NCI-H1694 (cell line): ENCODE data around the gene SLC25A33.
"Not testable (repeated sequence)": the region's sequence is repeated elsewhere in the genome, so short reads cannot be mapped to it uniquely, and the experiment has no call there.

Experiments used
- DNase-seq: peaks from one replicate; lab custom pipeline; 2025; lab: John Stamatoyannopoulos, UW

SLC25A33 gene, protein sequence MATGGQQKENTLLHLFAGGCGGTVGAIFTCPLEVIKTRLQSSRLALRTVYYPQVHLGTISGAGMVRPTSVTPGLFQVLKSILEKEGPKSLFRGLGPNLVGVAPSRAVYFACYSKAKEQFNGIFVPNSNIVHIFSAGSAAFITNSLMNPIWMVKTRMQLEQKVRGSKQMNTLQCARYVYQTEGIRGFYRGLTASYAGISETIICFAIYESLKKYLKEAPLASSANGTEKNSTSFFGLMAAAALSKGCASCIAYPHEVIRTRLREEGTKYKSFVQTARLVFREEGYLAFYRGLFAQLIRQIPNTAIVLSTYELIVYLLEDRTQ

GRCh38 chr1:9539165-9539828 lies at the start of gene SLC25A33:
Gene SLC25A33 (plus strand): TSS chr1:9539465. CDS start chr1:9539692, 227 bp downstream.
- peak; percentile 84 for DNase-seq

DNA sequence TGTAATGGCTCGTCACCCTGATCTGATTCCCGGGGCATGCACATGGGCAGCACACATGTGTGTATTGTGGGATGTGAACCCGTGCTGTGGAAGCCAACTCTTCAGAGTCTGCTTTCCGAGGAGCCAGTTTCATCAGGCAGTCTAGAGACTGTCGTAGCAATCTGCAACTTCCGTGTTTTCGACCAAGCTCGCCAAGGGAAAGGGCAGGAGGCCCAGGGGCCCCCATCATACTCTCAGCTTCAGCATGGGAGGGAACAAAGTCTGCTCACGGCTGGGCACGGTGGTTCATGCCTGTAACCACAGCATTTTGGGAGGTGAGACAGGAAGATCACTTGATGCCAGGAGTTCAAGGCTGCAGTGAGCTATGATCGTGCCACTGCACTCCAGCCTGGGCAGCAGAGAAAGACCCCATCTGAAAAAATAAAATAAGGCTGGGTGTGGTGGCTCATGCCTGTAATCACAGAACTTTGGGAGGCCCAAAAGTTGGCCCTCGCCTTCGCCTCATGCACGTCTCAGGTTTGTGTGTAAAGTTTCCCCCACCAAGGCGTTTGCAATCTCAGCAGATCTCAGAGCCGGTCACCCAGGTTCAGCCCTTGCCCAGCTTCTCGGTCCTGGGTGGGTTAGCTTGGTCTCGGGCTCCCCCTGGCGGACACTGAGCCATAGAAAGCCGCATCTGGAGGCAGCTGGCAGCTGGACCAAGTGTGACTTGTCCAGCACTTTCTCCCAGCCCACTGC lies 48.5 kb upstream of the SLC25A33 start:
- DNase-seq, result peak; percentile 42

DNA sequence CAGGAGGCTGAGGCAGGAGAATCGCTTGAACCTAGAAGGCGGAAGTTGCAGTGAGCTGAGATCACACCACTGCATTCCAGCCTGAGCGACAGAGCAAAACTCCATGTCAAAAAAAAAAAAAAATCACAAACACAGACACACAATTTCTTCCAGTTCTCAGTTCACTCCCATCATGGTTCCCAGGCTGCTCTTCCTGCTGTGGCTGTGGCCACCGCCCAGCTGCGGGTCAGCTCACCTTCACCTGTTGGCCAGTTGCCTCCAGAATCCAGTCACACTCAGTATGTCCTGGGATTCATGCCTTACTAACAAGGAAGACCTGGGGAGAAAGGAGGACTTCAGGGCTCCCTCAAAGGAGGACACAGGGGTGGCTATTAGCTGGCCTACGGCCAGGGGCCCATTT lies 45.9 kb upstream of the SLC25A33 start:
- DNase-seq, result no peak

DNA sequence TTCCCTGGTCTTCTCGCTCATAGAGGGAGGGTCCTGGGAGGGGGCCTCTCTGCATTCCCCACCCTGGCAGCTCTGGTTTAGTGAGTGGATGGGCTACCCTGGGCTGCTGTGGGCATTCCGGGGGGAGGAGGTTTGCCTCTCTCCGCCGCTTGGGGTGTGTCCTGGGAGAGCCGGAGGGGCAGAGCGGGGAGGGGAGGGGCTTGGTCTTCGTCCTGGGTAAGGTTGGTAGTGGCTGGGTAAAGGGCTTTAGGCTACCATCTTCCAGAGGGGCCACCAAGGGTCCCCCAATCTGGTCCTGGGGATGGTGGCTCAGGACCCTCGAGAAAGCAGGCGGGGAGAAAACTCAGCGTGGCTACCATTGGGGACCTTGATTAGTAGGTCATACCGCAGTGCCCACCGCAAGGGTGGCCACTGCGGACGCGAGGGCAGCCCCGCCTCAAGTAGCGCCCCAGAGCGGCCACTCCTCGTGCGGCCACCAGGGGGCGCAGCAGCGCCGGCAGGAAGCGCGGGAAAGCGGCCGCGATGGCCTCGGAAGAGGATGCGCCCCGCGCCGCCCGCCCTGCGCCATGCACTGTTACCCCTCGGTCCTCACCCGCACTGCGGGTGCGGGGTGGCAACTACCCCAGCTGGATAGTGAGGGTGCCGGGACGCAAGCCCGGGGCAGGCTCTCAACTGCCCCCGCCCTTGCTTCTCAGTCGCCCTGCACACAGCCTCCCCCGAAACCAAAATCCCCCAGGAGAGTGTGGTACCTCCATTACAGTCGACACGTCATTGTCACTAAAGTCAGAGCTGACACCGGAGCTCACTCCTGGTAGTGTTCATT lies 44.1 kb upstream of the SLC25A33 start:
- no peak for DNase-seq

- DNase-seq, result no peak
Observed at GRCh38 chr1:9495854-9496374, 43.4 kb upstream of the SLC25A33 start.

- no peak for DNase-seq
Observed at GRCh38 chr1:9500756-9501754, 38.2 kb upstream of the SLC25A33 start.

- no peak for DNase-seq
Observed at GRCh38 chr1:9503001-9503675, 36.1 kb upstream of the SLC25A33 start.

DNA sequence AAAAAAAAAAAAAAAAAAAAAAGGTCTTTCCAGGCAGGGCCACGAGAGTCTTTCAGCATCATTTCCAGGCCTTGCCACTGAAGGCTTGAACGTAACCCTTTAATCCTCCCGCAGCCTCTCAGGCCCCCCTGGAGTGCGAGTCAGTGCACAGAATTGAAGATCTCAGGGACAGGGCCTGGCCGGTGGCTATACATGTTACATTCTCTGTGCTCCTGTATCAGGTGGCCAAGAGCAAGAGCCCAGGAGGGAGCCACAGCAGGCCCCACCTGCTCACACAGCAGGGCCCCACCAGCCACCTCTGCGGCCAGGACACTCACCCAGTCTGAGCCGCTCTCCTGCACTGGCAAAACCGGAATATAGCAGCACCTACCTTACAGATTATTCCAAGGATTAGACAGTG lies 34.1 kb upstream of the SLC25A33 start:
- DNase-seq, result no peak

DNA sequence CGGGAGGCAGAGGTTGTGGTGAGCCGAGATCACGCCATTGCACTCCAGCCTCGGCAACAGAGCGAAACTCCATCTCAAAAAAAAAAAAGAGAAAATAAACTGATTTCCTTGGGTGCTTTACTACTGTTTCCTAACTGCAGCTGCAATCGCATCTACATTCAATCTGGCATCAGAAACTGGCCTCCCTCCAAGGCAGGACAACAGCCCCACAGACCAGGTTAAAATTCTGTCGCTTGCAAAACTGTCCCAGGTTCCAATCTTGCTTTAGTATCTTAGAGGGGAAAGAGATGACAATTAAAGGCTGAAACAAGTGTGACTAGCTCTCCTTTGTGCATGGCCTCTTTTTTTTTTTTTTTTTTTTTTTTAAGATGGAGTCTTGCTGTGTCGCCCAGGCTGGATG lies 32.4 kb upstream of the SLC25A33 start:
- DNase-seq, result no peak

DNA sequence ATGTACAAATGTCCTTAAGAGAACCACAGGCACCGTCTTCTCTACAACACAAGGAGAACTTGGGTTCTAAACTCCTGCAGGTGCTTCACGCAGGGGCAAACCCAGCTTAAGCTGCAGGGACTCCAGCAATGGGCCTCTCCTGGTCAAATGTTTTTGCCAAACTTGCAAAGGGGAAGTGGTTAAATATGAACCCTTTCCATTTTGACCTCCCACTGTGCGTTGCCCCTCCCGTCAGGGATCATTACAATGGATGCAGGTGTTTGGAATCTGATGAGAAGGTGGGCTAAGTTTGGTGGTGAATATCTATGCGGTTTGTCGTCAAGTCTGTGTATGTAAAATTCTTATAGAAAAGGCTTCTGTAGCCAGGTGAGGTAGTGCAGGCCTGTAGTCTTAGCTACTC lies 29.1 kb upstream of the SLC25A33 start:
- DNase-seq, result no peak

GRCh38 chr1:9515550-9515949 lies 23.7 kb upstream of the SLC25A33 start:
- not testable (repeated sequence) for DNase-seq

DNA sequence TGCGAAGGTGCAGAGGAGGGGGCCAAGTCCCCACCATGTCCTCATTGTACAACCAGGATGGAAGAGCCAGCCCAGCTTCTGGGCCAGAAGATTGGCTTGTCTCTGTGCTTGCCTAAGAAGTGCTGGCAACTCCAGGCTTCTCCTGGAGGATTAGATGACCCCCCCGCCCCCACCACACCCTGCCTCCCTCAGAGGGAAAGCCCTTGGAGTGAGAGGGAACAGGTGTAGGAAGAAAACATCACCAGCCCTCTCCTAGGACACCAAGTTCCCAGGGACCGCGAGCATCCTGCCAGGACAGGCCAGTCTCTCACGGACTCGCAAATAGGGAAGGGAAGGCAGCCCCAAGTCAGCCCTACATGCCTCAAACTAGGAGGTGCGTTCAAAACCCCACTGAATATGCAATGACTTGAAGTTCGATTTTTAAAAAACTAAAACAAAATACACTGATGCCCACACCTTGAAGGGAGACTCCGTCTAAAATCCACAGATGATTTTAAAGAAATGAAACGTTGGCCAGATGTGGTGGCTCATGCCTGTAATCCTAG lies 20.7 kb upstream of the SLC25A33 start:
- DNase-seq, result no peak

DNA sequence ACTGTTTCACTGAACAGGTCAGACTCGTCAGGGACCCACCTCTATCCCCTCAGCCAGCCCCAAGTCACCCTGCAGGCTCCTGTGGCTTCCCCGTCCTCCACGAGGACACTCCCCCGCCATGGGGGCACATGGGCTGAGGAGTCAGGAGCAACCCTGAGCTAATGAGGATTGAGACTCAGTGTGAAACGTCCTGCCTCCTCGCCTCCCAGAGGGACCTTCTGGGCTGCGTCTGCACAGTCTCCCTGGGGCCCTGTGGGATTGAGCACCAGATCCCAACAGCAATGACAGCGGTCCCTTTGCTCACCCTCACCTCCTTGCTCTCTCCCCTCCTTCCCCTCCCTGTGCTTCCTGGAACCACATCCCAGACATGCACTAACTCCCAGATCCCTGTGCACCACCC lies 18.9 kb upstream of the SLC25A33 start:
- DNase-seq, result no peak

- DNase-seq, result no peak
Observed at GRCh38 chr1:9529190-9529589, 10.1 kb upstream of the SLC25A33 start.

- DNase-seq, result no peak
Observed at GRCh38 chr1:9530320-9530719, 8.9 kb upstream of the SLC25A33 start.

DNA sequence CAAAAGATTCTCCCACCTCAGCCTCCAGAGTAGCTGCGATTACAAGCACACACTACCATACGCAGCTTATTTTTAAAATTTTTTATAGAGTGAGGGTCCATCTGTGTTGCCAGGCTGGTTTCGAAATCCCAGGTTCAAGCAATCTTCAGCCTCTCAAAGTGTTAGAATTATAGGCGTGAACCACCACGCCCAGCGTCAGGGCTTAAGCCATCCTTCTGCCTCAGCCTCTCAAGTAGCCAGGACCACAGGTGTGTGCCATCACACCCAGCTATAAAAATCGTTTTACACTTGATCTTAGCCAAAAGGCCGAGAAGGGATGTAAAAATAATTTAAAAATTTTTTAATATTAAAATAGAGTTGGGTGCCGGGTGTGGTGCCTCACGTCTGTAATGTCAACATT lies 4.3 kb upstream of the SLC25A33 start:
- DNase-seq, result no peak

DNA sequence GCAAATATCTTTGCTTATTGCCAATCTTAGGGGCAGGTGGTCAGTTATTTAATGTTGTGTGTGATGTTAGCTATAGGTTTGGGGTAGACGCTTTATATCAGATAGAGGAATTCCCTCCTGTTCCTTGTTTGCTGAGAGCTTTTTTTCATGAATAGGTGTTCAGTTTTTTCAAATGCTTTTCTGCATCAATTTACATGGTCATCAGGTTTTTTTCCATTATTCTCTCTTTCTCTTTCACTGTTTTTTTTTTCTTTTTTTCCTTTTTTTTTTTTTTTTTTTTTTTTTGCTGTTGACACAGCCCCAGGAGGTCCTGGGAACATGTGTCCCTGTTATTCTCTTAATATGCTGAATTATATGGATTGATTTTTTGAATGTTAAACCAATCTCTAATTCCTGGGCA lies 3.0 kb upstream of the SLC25A33 start:
- DNase-seq, result no peak

GRCh38 chr1:9537863-9538668 lies 1.2 kb upstream of the SLC25A33 start:
- no peak for DNase-seq

DNA sequence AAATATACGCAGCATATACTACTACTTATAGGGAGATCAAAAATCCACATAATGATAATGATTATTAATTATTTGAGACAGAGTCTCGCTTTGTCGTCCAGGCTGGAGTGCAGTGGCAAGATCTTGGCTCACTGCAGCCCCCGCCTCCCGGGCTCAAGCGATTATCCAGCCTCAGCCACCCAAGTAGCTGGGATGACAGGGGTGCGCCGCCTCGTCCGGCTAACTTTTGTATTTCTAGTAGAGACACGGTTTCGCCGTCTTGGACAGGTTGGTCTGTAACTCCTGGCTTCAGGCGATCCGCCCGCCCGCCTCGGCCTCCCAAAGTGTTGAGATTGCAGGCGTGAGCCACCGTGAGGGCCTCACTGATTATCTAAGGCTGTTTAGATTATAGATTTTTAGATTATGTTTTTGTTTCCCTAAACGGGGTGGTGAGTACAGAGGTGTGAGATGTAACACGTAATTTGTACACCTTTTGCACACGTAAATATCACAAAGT lies 548 bp upstream of the SLC25A33 start:
- no peak for DNase-seq
